GM12872 (cell line): Measurements from ENCODE around the gene MDFI.

Experiments used
- CTCF ChIP-seq: IDR thresholded peaks from 3 replicates; pipeline ENCODE4 v1.5.1; 2011; ENCODE audit warnings: low read depth, mild to moderate bottlenecking, low read length, moderate library complexity; ENCODE audit not compliant: insufficient read depth

Gene MDFI

GRCh38 chr6:41657131-41658094, 19.1 kb downstream of the MDFI start:
- no peak for TF ChIP-seq CTCF

- no peak for TF ChIP-seq CTCF
Measured at GRCh38 chr6:41658636-41659035, 20.4 kb downstream of the MDFI start.

GRCh38 chr6:41659935-41660334, 21.7 kb downstream of the MDFI start:
- TF ChIP-seq CTCF, result no peak

- no peak for TF ChIP-seq CTCF
Measured at GRCh38 chr6:41663568-41663967, 25.3 kb downstream of the MDFI start.

- TF ChIP-seq CTCF, result no peak
Measured at GRCh38 chr6:41664271-41664670, 26.0 kb downstream of the MDFI start.

GRCh38 chr6:41667195-41667594, 28.9 kb downstream of the MDFI start:
- no peak for TF ChIP-seq CTCF

GRCh38 chr6:41668968-41669367, 30.7 kb downstream of the MDFI start:
- no peak for TF ChIP-seq CTCF
